Measurements from ENCODE around the gene TMEM72. TPM values are rescaled to one million over a fixed set of nuclear protein-coding genes. Genes with fewer than 3 reads are reported as not detected.
A peak's percentile ranks its signal among the peaks of the same experiment; 100 is the strongest.

TMEM72 gene
- total and polyA plus RNA-seq, 2 of the 13 experiments (the other 11 are each of a cell fraction or from before 2014, with no cell fraction given): 0.04 TPM; not detected in 1

- TF ChIP-seq TFDP1 (CRISPR knock-in tag; IDR thresholded peaks at IDR 0.05; ENCODE audit: borderline replicate concordance) (peak; percentile 42; the same call in 1 of the 2 replicates), ZNF713 (CRISPR knock-in tag; IDR thresholded peaks at IDR 0.05) (no peak), SNAI1 (CRISPR knock-in tag; IDR thresholded peaks at IDR 0.05; ENCODE audit: borderline replicate concordance) (peak; percentile 67; the same call in 1 of the 2 replicates), ZNF496 (CRISPR knock-in tag; IDR thresholded peaks at IDR 0.05; ENCODE audit: insufficient replicate concordance) (no peak), MIXL1 (CRISPR knock-in tag; IDR thresholded peaks at IDR 0.05) (0 out of 2 replicates have a peak, but pooled peaks have one; percentile 22), ZNF792 (CRISPR knock-in tag; IDR thresholded peaks at IDR 0.05) (peak; percentile 65; the same call in 1 of the 2 replicates), SMC3 (IDR thresholded peaks at IDR 0.05; ENCODE audit: low read length) (no peak), KLF9 (CRISPR knock-in tag; IDR thresholded peaks at IDR 0.05; ENCODE audit: low read depth) (no peak), ZNF235 (CRISPR knock-in tag; IDR thresholded peaks at IDR 0.05; ENCODE audit: borderline replicate concordance) (no peak), MLLT10 (CRISPR knock-in tag; IDR thresholded peaks at IDR 0.05) (no peak), ZNF34 (CRISPR knock-in tag; IDR thresholded peaks at IDR 0.05; ENCODE audit: borderline replicate concordance) (no peak), RELA (CRISPR knock-in tag; IDR thresholded peaks at IDR 0.05) (no peak), GATAD2A (CRISPR knock-in tag; IDR thresholded peaks at IDR 0.05) (peak; percentile 74), NCOA1 (CRISPR knock-in tag; IDR thresholded peaks at IDR 0.05) (peak; percentile 54; the same call in 1 of the 2 replicates), ZNF101 (CRISPR knock-in tag; IDR thresholded peaks at IDR 0.05; ENCODE audit: borderline replicate concordance, low read depth) (no peak), ZNF83 (CRISPR knock-in tag; IDR thresholded peaks at IDR 0.05; ENCODE audit: borderline replicate concordance) (no peak), ZNF275 (CRISPR knock-in tag; IDR thresholded peaks at IDR 0.05; ENCODE audit: borderline replicate concordance) (0 out of 2 replicates have a peak, but pooled peaks have one; percentile 61), SRY (CRISPR knock-in tag; IDR thresholded peaks at IDR 0.05) (no peak), HDAC6 (IDR thresholded peaks at IDR 0.05; ENCODE audit: low read depth, low read length) (no peak), ZNF891 (CRISPR knock-in tag; IDR thresholded peaks at IDR 0.05) (peak; percentile 90), ZNF232 (CRISPR knock-in tag; IDR thresholded peaks at IDR 0.05; ENCODE audit: borderline replicate concordance) (0 out of 2 replicates have a peak, but pooled peaks have one; percentile 43), FOXA3 (CRISPR knock-in tag; IDR thresholded peaks at IDR 0.05) (peak; percentile 35; the same call in 1 of the 2 replicates), ZMAT5 (CRISPR knock-in tag; IDR thresholded peaks at IDR 0.05; ENCODE audit: borderline replicate concordance, low read depth) (no peak), ZNF33B (CRISPR knock-in tag; IDR thresholded peaks at IDR 0.05) (no peak), ZSCAN25 (CRISPR knock-in tag; IDR thresholded peaks at IDR 0.05) (no peak), ZNF317 (CRISPR knock-in tag; IDR thresholded peaks at IDR 0.05) (peak; percentile 99), ZNF367 (CRISPR knock-in tag; IDR thresholded peaks at IDR 0.05; ENCODE audit: borderline replicate concordance) (no peak), HOMEZ (CRISPR knock-in tag; IDR thresholded peaks at IDR 0.05; ENCODE audit: low read depth) (no peak)
Observed at GRCh38 chr10:44963772-44964633, 52.9 kb downstream of the TMEM72 start (continued).
